Measurements from ENCODE around the gene ITGA5.
"Not testable (repeated sequence)": the region's sequence is repeated elsewhere in the genome, so short reads cannot be mapped to it uniquely, and the experiment has no call there.

Gene ITGA5

DNA sequence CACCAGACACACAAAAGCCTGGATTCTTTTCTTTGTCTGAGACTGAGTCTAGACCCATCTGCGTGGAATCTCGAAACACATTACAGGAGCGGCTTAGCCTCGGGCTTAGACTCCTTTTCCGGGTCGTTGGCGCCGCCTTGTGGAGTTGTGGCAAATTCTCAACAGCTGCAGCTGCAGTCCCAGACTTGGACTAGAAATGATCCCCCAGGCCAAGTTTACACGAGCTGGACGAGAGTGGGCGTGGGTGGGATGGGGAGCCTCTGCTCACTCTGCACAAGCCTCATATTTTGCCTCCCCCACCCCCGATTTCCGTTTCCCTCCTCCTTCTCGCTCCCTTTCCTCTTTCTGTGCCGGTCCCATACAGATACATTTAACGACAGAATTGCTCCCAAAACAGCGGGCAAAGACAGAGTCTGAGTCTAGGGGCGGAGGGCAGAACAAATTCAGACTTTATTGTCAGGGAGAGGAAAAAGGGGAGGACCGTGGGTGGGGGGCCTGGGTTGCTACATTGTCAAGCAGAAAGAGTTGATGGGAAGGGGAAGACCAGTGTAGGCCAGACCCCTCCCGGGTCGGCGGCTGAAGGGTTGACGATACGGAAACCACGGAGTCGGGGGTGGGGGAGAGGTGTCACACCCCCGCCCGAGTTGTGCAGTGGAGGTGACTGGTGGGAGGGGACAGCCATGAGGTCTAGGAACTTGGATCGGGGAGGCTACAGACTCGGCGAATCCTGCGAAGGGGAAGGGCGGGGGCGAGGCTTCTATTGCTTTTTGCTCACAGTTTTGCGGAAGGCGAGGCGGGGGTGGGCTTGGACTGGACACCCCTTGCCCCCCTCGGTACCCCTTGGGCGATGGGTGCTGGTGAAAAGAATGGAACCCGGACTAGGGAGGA lies 50.1 kb downstream of the ITGA5 start:
- peak; percentile 78 for DNase-seq

GRCh38 chr12:54368025-54368708 lies 50.9 kb downstream of the ITGA5 start:
- DNase-seq, result no peak

DNA sequence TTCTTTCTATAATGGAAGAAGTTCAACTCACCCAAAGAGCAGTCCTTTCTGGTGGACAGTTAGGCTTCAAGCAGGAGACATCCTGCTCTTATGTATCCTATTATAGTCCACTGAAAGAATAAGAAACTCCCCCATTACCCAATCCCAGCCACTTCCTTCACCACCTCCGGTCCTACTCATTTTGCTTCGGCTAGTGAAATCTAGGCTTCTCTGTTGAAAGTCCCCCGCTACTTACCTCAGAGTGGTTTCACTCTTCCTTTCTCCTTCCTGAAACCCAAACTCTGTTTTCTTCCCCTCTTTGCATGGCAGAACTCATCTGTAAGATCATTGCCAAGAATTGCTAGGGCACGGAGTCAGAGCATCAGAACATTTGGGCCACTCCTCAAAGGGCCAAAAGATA lies 54.7 kb downstream of the ITGA5 start, which contains the start of gene GPR84:
Gene GPR84 (minus strand): TSS at position 74 of the 400 bp plus-strand sequence. CDS start 635 bp downstream, outside the sequence.
- DNase-seq, result no peak

- no peak for DNase-seq
Measured at GRCh38 chr12:54363618-54364017, 55.4 kb downstream of the ITGA5 start.

GRCh38 chr12:54363047-54363446 lies 56.0 kb downstream of the ITGA5 start:
- DNase-seq, result no peak

GRCh38 chr12:54360717-54361456 lies 58.2 kb downstream of the ITGA5 start:
- peak; percentile 62 for DNase-seq

DNA sequence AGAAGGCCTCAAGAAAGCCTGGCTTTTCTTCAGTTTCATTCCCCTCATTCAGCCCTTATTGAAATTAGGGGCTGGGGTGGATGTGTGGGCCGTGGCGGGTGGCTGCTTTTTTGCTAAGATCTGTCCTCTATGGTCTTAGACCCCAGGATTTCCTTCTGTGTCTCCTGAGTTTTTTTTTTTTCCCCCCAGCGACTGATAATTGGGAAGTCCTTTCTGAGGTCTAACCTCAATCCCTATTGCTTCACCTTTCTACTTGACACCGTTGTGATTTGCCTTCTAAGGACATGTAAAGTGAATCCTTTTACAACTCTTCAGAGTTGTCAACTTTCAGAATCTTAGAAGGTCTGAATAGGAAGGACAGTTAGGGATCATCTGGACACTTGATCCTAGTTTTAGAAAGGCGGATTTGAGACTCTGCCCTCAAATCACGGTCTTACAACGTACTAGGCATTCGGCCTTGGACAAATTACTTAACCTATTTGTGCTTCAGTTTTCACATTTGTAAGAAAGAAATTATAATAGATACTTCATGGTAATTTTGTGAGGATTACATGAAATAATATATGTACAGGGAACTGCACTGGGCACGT lies 59.2 kb downstream of the ITGA5 start:
- DNase-seq, result no peak

DNA sequence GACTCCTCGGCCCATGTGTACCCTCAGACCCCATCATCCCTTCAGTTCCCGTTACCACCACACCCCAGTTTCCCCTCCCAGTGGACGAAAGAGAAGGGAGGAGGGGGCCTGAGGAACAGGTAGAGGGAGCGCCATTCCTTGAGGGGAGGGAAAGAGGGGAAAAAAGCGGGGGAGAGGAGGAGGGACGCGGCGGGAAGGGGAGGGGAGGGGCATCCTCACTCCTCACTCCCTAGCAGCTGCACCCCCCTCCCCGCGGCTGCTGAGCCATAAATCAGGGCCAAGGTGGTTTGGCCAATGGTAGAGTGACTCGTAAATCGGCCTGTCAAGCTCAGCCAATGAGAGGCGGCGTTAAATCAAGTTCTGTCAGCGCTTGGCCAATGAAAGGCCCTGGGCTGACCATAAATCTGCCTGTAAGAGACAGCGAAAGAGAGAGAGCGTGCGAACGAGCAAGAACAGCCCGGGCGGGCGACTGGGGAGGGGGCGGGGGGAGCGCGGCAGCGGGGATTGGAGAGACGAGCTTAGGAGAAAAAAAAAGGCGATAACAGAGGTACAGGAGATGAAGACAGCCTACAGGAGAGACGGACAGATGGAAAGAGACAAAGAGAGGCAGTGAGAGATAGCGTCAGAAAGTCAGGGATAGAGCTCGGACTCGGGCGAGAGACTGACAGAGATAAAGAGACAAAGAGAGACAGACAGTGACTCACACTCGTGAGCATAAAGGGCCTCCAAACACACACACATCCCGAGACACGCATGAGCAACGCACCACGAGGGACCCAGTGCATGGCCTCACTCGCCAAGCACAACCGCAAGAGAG lies 59.9 kb downstream of the ITGA5 start:
- peak; percentile 98 for DNase-seq

- DNase-seq, result no peak
Measured at GRCh38 chr12:54358191-54358944, 60.7 kb downstream of the ITGA5 start.

DNA sequence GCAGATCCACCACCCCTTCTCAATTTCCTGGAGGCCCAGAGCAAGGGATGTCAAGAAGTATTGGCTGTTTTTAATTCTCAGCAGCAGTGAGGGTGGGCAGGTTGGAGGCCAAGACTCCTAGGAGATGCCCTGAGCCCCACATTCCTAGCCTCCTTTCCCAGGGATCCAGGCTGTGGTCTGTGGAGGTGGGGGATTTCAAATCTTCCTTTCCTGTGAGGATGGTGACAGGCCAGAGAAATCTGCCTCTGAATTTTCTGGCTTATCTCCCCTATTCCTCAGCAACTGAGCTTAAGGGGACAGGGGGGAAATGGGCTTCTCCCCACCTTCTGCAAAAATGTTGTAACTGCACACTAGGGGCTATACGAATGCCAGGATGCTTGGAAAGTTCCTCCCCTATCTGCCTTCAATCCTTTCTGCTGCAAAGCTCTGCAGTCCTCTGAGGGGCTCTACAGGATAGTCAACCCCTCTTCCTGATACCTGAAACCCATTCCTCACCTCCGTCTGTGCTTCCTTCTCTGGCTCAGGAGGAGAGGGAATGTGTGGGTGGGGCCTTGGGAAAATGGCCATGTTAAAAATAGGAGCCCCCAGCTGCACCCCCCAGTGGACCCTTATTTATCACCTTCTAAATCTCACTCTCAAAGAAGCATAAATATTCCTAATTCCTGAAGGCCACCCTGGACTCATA lies 61.4 kb downstream of the ITGA5 start:
- DNase-seq, result no peak

GRCh38 chr12:54356951-54357356 lies 62.1 kb downstream of the ITGA5 start:
- no peak for DNase-seq

DNA sequence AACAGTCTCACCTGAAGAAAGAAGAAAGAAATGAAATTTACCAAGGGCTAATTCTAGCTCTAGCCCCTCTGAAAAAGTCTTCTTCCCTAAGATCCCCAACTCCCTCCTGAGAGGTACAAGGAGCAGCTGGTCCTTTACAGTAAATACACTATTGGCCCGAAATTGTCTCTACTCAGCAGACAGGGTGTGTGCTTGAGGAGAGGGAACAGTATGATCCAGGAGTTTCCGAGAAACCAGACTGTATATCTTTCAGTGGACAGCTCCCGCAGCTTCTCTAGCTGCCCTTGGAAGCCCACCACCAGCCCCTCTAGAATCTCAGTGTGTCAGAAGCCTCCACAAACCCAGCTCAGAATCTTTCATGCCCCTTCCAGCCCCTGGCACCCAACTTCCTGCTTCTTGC lies 62.8 kb downstream of the ITGA5 start:
- no peak for DNase-seq

- no peak for DNase-seq
Measured at GRCh38 chr12:54355104-54355815, 63.8 kb downstream of the ITGA5 start.

GRCh38 chr12:54354271-54354670 lies 64.8 kb downstream of the ITGA5 start:
- DNase-seq, result not testable (repeated sequence)

GRCh38 chr12:54352891-54353874 lies 65.9 kb downstream of the ITGA5 start:
- peak; percentile 54 for DNase-seq

DNA sequence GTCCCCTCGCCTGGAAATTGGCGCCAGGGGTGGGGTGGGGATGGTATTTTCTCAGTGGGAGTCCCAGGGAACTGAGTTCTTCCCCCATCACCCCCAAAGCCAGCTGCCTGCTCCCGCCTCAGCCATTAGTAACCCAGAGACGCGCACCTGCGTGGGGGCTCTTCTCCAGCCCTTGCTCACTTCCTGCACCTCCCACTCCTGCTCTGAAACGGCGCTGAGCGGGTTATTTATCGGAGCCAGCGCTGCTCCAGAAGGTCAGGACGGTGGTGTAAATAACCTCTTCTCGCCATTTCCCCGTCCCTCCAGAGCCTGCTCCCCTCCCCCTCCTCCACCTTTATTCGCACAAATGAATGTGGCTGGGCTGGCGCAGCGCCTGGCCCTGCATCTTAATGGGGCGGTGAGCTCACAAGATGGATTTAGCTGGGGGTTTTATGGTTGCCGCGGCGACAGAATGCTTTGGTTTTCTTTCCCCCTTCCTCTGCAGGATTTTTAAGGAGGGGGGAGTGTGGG lies 67.0 kb downstream of the ITGA5 start:
- no peak for DNase-seq

GRCh38 chr12:54351341-54351740 lies 67.7 kb downstream of the ITGA5 start:
- no peak for DNase-seq

GRCh38 chr12:54350743-54351142 lies 68.3 kb downstream of the ITGA5 start:
- DNase-seq, result no peak

Measured in HCEC 1CT (cell line).